GM10266 (cell line): ENCODE results near the gene FKBP7.

Source experiments
- DNase-seq: peaks from one replicate; pipeline ENCODE4 v3.0.0; 2012; ENCODE audit errors: extremely low spot score
- TF ChIP-seq, protein P1 (sequence below): IDR thresholded peaks from 2 replicates; pipeline ENCODE4 v1.5.1; 2012; ENCODE audit warnings: mild to moderate bottlenecking, low read depth; ENCODE audit not compliant: control insufficient read depth, insufficient read depth; ENCODE audit errors: missing control alignments

FKBP7 gene

DNA sequence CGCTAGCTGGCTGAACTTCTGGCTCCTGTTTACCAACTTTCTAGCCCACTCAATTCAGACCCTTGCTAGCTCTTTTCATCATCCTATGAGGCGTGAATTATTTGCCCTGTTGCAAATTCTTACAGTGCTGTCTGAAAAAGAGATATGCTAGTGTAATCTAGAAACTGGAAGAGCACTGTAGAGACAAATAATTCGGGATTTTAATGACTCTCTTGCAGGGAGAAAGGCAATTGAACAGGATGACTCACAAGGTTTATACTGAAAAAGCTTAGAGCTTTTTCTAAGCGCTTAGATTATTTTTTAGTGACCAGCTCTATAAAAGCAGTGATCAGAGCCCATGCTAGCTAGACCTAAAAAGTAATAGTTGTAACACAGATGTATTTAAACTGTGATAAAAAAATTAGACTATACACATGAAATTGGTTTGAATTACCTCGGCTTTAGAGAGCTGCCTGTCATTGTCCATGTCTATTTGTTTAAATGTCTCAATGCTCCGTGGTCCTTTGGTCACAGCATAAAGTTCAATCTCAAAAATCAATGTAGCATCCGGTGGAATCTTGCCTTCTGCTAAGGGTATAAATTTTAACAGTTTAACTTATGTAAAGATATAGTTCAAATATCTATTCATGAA lies 9.1 kb downstream of the FKBP7 start:
- DNase-seq: no peak
- TF ChIP-seq, protein P1, sequence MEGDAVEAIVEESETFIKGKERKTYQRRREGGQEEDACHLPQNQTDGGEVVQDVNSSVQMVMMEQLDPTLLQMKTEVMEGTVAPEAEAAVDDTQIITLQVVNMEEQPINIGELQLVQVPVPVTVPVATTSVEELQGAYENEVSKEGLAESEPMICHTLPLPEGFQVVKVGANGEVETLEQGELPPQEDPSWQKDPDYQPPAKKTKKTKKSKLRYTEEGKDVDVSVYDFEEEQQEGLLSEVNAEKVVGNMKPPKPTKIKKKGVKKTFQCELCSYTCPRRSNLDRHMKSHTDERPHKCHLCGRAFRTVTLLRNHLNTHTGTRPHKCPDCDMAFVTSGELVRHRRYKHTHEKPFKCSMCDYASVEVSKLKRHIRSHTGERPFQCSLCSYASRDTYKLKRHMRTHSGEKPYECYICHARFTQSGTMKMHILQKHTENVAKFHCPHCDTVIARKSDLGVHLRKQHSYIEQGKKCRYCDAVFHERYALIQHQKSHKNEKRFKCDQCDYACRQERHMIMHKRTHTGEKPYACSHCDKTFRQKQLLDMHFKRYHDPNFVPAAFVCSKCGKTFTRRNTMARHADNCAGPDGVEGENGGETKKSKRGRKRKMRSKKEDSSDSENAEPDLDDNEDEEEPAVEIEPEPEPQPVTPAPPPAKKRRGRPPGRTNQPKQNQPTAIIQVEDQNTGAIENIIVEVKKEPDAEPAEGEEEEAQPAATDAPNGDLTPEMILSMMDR: no peak

DNA sequence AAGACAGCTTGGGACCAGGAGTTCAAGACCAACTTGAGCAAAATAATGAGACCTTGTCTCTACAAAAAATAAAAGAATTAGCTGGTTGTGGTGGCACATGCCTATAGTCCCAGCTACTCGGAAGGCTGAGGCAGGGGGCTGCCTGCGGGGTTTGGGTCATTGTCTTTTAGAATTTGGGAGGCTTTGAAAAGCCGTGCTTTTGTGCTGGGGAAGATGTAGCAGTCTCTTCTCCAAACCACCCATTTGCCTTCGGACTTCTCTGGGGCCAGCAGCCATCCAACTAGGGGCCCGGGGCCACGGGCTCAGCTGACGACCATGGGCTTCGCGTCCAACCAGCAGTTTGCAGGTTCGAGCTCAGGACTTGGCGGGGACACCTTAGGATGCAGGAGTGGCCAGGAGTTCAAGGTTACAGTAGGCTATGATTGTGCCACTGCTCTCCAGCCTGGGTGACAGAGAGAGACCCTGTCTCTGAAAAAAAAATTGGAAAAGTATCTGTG lies 21.0 kb downstream of the FKBP7 start:
- TF ChIP-seq, protein P1: no peak
- no peak for DNase-seq

DNA sequence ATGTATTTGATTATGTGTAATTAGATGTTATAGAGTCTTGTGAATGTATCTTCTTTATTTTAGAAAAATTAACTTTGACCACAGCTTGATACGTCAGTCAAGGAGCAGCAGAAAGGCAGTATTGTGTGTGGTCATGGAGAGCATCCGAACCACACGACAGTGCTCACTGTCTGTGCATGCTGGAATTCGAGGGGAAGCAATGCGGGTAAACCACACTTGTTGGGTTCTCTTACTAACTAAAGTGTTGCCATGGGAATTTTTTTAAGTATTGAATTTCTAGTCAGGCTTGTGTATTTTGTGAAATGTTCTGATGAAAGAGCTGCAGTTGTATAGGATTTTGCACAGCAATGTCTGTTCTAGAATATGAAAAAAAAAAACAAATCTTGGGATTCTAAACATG lies 22.5 kb downstream of the FKBP7 start:
- TF ChIP-seq, protein P1: no peak
- DNase-seq: no peak

DNA sequence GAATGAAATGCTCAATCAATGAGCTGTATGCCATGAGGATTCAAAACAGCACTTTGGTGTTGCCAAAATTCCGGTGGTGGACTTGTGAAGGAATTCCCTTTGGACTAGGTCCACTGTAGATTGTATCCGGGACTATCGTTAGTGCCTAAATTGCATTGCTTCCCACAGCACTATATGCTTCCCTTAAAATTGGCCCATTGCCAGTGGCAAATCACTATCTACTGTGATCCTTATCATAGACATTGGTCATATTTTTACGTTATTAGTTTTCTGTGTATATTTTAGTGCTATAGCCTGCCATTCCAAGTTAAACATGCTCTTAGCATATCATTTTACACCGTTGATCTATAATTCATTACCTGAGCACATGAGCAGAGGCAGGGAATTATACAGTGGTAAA lies 25.5 kb downstream of the FKBP7 start:
- TF ChIP-seq, protein P1: no peak
- no peak for DNase-seq

DNA sequence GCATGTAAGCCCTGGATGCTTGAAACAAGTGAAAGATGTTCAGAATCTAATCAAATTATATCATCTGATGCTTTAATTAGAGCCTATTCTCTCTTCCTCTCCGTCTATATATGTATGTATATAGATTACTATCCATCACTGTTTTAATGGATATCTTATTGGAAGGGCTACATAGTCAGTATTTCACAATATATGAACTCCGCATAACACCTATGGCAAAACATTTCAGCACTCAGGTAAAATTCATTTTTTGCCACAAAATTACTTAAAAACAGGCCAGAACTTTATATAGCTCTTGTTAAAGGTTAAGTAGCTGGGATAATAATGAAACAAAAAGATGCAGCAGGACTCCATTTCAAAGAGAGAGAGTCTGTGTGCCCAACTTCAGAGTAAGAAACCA lies 26.1 kb downstream of the FKBP7 start:
- TF ChIP-seq, protein P1: no peak

DNA sequence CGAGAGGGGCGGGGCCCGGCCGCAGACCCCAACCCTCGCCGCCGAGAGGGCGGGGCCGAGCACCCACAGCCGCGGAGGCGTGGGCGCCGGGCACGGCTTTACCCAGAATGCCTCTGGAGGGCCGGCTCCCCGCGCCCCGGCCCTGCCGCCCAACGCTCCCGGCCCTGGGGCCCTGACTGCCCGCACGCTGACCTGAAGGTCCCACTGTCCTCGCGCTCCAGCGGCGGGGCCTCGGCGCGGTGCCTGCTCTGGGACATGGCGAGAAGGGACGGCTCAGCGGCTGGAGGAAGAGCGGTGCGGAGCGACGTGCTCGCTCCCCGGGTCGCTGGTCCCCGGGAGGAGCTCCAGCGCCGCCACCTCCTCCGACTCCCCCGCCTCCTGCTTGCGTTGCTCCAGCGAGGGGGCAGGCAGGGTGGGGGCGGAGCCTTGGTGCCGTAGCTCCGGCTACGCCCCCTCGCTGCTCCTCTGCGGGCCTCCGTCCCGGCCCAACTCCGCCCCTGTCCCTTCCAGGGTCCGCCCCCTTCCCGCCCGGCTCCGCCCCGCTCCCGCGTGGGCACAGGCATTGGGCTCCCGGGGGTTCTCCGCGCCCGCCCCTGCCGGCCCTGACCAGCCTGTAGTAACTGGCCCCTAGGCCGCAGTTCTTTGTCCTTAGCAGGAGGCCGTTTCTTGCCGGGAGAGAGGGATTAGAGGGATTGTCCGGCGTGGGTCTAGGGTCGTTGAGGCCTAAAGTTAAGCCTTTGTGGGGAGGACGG lies 27.4 kb downstream of the FKBP7 start, which contains the start of the genes PJVK and PRKRA:
Gene PJVK, plus strand, starts transcription at position 605 of the 752 bp plus-strand sequence. CDS start 2,032 bp downstream, outside the sequence.
Gene PRKRA, minus strand, starts transcription at position 402 of the 752 bp plus-strand sequence. Its CDS starts 145 bp downstream, at position 257.
- TF ChIP-seq, protein P1: no peak
- DNase-seq: peak; percentile 97

More for the DNA sequence above, 26.1 kb downstream of the FKBP7 start:
- DNase-seq: no peak

DNA sequence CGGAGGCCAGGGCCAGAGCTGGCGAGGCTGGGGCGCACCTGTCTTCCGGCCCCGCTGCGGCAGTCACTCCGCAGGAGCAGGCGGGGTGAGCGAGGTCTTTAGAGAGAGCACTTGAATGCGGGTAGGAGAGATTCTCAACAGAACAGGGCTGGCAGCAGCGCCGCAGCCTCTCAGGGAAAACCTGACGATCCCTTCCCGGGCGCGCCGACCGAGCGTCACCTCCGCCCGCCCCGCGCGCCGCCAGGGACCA lies 28.0 kb downstream of the FKBP7 start:
- TF ChIP-seq, protein P1: no peak
- DNase-seq: no peak
